RPMI7951 (cell line): ENCODE measurements around the gene EPHB1. TPM values are rescaled to one million over a fixed set of nuclear protein-coding genes. Genes with fewer than 3 reads are reported as not detected.
"Not testable (repeated sequence)": the region's sequence is repeated elsewhere in the genome, so short reads cannot be mapped to it uniquely, and the experiment has no call there.

ENCODE experiments used
- DNase-seq: peaks from one replicate; pipeline ENCODE4 v3.0.0-alpha.2; 2012; ENCODE audit warnings: low read depth
- total RNA-seq: library from RNA; depleted of rRNA; stranded (reverse); fragments of >200 nt; shearing (Covaris generic); gene quantifications from 2 replicates; pipeline ENCODE4 v1.2.3, GENCODE V29; 2014

EPHB1 gene
- total RNA-seq, 1 experiment from 2014 or later = 2.6 TPM

DNA sequence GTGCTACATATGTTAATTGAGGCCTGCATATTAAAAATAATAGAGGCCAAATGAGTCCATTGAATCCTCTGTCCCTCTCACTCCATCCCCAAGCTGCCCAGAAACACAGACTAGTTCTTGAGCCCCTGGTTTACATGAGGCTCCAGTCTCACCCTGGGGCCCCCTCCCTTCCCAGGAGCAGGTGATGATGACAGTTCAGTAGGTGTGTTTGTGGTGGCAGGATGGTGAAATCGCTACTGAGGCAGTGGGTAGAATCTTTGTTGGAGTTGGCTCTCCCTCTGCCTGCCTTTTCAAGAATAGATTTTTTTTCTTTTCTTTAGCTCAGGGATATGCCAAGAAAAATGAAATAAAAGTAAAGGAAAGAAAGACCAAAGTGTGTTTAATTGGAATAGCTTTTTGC is 288.7 kb downstream of the EPHB1 start:
- DNase-seq = no peak

DNA sequence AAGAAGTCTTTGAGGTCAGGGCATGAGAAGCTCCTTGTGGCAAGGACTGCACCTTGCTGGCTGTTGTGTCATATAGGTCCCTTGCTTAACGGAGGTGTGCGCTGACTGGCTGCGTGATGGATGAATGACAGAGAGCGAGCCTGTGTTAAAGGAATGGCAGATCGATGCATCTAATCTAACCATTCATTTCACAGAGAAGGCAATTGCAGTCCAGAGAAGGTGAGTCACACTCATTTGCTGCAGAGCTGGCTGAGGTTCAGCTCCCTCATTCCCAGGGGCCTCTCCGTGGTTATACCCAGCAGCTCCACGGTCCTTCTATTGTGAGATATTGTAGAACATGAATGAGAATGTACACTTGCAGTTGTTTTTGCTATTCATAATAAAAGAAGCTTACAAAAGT is 289.3 kb downstream of the EPHB1 start:
- DNase-seq = peak; percentile 33

DNA sequence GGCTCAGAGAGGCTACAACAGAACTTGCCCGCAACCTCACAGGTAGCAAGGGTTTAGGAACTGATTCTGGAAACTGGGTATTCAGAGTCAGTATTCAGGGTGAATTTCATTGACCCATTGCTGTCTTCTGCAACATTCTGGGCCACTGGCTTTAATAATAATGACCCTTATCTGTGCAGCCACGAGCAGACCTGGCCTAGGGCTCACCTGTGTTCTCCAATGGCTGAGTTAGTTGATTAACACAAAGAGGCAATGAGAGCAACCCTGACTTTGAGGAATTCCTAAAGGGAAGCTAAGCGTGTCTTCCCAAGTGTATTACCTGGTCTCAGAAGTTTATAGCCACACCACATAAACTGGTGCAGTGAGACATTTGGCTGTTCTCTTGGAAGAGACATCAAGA is 289.9 kb downstream of the EPHB1 start:
- DNase-seq = no peak

DNA sequence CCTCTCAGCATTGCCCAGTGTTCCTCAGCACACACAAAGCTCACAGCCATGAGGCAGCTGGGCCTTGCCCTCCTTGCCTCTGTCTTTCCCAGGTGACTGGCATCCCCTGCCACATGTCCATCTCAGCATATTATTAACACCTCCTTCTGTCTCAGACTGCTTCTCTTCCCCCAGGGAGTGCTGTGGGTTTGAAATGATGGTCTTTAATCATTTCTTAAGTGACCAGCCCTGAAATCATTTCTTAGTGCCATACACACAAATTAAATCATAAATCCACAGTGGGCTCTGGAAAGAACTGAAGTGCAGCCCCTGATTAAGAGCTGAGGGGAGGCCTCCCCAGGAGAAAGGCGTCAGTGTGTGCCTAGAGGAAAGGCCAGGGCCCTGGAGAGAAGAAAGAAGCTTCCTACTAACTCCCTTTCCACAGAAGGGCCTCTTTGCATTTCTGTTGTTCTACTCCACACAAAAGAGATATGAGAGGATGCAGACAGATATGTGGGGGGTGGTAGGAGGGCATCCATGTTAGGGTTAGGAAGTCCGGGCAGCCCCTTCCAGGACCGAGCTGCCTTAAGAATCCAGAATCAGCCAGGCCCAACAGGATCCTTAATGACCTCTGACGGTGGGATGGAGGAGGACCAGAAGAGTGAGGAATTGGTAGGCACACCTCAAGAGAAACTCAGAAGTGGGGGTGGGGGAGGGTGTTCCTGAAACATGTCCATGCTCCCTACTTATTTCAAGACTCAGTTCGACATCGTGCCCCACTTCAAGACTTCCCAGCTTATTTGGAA is 290.8 kb downstream of the EPHB1 start:
- DNase-seq = no peak

DNA sequence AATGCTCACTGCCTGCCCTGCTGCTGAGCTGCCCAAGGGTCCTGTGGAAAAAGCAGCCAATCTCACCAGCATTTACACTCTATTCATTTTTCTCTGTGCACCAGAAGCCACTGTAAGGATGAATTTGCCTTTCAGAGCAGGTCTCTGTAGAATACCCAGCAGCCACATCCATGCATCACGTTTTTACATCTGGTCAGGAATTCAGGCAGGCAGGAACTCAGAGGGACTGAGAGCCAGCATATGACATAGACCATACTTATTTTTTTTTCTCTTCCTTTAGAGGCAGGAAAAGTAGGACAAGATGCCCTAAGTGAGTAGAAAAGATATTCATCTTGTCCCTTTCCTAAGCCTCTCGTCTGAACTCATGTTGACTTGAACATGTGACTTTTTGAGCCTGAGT is 292.7 kb downstream of the EPHB1 start:
- no peak for DNase-seq

DNA sequence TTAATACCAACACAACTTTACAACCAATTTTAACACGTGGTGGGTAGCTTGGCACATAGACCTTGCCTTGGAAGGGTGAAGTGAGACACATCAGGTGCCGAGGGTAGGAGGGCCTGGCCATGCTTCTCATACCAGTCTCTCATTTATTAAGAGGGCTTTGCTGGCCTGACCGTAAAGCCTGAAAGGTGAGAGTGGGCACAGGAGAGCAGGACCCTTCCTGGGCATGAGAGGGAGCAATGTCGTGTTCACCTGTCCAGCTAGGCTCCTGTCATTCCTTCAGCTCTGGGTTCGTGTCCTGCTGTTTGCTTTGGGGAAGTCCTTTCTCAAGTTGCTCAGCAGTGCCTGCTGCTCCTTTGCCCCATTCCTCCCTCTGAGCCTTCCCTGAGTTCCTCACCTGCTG is 294.4 kb downstream of the EPHB1 start:
- DNase-seq = no peak

DNA sequence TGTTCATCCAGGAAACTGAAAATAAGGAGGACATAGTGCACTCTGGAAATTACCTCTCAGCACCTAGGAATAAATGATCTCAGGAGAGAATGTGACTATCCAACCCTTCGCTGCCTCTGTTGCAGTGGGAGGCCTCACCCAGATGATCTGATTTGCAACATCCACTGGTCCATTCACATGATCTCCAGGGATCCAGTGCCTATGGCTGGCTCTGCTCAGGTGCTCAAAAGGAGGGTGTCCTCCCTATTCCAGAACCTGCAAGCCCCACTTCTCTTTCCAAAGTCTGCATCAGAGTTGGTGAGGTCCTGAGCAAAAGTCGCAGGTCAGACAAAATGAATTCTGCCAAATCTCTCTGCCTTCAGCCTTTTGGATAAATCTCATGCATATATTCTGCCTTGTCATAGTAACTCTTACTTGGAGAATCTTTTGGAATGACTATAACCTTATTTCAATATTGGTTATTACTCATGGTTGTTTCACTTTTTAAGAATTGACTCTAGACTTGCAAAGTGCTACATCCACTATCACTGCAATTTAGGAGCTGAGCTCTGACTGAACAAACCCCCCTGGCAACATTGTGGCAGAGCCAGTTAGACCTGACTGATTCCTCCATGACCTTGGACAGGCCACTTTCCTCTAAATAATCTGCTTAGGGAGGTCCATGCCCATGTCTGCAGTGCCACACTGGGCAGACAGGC is 295.1 kb downstream of the EPHB1 start:
- DNase-seq = no peak

DNA sequence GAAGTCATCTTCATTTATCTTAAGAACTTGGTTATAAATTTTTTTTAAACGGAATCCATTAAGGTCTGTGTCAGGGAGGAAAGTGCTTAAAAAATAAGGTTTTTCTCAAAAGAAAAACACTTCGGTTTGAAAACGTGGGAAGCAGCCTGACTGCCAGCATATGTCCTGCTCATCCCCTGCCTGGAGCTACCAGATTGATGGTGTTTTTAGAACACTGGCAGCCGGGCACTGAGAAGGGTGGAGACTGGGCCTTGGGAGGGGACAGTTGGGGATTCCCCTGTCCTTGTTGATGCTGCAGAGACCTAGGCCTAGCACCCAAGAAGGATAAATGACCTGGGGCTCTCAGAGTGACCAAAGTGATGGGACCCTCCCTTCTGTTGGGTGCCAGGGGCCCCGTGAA is 296.9 kb downstream of the EPHB1 start:
- no peak for DNase-seq

DNA sequence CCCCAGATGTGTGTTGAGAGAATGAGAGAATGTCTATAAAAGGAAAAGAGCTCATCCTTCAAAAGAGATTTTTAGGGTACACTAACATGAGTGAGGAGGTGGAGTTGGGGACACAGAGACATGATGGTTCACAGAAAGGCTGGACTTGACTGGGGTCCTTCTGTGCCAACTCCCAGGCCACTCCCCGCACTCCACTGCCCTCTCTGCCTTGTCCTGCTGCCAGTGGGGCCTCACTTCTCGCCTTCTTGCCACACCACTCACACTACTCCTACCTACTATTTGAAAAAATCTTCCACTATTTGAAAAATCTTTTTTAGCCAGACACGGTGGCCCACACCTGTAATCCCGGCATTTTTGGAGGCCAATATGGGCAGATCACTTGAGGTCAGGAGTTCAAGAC is 298.1 kb downstream of the EPHB1 start:
- DNase-seq = no peak

DNA sequence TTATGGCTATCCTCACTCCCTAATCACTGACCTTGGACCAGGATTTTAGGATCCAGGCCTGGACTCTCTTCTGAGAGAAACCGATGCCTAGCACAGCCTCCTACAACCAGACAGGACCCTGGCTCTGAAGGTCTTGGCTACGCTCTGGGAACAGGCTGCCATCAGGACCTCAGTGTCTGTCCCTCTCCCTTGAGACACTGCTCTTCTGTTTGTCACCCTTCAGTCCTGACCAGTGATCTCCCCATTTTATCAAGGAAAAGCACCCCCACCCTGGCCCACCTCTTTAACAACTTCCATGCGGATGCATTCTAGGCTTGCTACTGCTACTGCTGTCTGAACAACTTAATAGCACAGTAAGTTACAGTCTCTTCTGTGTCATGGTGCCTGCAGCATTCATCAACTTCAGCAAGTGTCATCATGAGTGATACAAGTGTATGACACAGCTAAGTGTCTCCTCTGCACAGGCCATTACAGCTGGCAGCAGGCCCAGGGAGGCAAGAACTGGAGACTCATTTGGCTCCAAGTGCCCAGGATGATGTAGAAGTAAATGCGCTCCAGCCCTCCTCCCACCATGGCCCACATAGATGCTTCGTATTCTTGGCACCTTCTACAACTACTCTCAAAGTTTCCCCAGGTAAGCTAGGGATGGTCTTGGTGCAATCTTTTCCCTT is 302.4 kb downstream of the EPHB1 start:
- DNase-seq = peak; percentile 8

DNA sequence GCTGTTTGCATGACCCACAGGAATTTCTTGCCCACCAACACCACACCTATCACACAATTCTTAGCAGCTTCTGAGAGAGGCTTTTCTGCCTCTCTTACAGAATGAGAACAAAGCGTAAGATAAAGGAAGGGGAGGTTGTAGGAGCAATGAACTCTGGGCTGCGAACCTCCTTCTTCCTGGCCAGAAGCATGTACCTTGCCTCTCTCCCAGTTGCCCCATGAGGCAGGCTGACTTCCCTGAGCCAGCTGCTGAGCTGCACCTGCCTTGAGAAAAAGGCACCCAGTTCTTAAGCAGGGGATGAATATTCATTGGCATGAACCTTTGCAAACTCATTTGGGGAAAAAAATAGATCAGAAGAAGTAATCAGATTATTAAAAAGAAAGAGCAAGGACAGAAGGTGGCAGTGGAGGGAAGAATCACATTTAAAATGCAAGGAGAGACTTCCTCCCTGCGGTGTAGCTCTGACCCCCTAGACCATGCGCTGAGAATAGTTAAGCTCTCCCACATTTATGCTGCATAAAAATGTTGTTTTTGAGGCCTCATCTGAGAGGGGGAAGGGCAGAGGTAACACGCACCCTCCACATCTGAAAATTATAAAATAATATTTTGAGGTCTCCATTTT is 304.8 kb downstream of the EPHB1 start:
- DNase-seq = no peak

DNA sequence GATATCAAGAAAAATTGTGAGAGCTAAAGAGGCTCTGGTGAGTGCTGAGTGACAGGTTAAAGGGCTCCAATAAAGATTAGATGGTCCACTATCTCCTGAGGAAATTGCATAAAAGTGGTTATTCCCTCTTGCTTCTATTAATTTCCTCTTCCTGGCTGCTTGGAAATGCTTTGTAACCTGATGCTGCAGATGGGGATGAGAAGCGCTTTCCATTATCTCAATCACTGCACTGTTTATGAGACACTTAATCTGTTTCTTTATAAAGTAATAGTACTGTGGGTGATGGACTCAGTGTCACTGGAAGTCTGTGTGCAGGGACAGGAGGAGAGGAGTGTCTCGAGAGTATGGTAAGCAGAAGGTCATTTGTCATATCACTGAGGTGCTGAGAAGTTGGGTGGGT is 305.3 kb downstream of the EPHB1 start:
- no peak for DNase-seq

DNA sequence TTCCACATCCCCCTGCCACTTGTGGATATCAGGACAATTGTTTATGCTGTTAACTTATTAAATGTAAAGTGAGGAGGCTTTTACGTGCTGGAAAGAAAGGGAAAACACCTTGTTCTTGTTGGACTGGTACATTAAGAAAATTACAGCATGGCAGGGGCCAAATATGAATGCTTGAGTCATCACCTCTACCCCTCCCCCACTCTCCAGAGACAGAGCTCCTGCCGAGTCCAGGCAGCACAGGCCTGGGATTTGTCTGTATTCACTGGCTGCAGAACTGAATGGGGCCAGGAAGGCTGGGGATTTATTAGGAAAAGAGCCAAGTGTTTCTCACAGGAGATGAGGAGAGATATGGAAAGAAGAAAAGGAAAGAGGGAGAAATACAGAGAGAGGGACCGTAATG is 308.9 kb downstream of the EPHB1 start:
- DNase-seq = no peak

DNA sequence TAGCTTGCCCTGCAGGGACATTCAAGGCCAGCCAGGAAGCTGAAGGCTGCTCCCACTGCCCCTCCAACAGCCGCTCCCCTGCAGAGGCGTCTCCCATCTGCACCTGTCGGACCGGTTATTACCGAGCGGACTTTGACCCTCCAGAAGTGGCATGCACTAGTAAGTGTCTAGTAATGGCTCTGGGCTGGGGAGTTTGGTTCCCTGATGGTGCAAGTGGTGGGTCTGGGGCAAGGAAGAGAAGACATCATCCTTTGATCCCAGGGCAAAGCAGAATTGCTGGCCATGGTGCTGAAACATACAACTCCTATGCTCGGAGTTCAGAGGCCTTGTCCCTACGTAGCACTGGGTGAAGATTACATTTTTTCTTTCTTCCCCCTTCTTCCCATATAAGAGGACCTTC is 311.4 kb downstream of the EPHB1 start:
- peak; percentile 50 for DNase-seq

DNA sequence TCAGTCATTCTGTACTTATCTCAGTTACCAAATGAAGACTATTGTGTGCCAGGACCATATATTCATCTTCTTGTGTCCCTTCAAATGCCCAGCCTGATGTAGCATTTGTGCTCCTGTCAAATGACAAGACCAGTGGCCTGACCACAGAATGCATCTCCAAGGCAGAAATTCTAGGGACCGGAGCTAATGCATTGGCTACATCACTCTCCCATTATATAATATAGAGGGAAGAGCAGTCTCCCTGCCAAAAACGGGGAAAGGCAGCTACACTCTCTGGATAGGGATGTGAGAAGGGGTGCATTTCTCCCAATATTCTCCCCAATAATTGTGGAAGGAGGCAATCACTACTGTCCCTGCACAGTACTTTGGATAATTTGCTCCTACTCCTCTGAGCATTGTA is 312.0 kb downstream of the EPHB1 start:
- DNase-seq = no peak

DNA sequence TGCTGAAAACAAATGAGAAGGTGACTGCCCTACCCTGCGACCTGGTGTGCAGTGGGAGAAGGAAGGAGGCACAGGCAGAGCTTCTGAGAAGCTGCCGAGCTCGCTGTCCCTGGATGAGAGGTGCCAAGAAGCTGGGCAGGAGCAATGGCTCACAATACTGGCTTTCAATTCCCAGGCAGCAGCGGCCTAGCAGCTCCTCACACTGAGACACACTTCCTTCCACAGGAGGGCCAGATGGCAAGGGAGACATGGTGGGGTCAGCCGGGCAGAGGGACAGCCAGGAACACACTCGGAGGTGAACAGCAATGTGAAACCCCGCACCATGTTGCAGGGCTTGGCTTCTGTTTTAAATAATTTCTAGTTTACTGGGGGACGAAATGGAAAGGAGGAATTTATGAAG is 314.6 kb downstream of the EPHB1 start:
- no peak for DNase-seq

DNA sequence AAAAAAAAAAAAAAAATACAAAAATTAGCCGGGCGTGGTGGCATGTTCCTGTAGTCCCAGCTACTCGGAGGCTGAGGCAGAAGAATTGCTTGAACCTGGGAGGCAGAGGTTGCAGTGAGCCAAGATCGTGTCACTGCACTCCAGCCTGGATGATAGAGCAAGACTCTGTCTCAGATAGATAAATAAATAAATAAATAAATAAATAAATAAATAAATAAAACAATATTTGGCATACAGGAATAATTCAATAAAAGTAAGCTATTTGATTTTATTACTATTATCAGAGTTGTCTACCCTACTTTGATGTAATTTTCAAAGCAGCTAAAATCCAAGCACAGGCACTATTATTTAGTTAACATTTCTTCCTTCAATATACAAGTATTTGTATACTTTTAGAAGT is 319.5 kb downstream of the EPHB1 start:
- DNase-seq = not testable (repeated sequence)

DNA sequence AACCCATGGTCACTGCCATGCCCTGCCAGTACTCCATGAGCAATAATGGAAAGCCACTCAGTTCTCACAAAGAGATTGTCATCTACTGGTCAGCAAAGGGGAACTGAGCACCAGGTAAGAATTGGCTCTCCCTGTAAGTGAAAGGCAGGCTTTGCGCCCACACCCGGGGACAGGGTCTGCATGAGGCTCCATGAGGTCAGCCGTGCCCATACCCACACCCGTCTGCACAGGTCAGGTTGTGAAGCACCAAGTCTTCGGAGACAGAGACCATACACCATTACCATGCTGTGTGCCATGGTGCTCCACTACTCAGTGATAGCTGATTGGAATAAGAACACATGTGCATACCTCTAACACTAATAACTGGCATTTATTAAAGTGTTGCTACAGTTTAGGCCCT is 322.9 kb downstream of the EPHB1 start:
- no peak for DNase-seq

DNA sequence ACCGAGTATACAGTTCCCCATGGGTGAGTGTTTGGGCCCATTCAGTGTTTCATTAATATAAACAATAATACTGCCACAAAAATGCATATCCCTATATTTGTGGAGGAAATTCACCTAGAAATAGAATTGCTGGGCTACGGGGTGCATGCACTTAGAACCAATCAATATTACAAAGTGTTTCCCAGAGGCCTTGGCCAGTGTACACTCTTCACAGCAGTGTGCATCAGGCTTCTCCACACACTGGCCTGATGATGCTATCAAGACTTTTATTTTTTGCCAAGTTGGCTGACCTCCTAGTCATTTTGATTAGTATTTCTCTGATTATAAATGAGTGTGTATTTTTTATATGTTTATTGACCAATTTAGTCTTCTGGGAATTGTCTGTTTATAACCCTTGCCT is 323.7 kb downstream of the EPHB1 start:
- no peak for DNase-seq

DNA sequence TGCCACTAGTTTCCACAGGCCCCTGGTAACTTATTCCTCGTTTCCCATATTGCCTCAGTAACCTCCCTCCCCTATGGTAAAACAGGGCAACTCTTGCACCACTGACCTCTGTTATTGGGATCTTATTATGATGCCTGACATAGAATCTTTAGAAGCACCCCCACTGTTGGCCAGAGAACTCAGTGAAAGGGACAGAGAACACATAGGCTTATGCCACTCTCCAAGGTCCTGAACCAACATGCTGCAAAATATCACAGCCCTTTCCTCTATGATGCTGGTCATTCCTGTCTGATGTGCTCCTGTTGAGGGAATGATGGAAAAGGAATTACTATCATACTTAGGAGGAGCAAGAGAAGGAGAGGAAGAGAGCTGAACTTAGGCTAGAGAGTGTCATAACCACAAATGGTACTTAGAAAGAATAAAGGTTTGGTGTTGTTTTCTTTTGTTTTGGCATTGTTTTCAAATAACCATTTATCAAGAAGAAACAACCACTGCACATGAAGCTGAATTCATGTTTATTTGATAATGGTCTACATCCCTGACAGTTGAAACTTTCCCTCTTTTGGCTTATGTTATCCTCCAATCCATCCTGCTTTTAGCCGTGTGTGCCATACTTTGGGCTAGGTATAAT is 330.2 kb downstream of the EPHB1 start:
- DNase-seq = peak; percentile 40

DNA sequence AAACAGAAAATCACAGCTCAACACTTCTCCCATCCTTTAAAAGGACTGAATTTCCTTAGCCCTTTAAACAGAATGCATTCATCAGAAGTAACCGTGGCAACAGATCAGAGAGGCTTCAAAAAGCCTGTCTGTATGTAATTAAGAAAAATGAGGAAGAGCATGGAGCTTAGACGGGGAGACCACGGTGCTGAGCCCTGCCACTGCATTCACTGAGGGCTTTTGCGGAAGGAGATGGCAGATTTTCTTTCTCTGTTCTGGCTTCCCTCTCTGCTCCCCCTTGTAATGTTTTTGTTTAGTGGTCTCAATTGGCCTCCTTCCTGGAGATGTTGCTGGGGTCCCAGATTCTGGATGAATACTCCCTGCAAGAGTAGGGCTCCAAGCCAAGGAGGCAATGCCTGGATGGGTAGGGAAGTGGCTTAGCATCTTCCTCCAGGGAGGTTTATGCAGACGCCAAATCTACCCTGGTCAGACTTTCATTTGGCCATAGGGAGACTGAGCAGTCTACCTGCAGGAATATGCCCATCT is 332.9 kb downstream of the EPHB1 start:
- no peak for DNase-seq

DNA sequence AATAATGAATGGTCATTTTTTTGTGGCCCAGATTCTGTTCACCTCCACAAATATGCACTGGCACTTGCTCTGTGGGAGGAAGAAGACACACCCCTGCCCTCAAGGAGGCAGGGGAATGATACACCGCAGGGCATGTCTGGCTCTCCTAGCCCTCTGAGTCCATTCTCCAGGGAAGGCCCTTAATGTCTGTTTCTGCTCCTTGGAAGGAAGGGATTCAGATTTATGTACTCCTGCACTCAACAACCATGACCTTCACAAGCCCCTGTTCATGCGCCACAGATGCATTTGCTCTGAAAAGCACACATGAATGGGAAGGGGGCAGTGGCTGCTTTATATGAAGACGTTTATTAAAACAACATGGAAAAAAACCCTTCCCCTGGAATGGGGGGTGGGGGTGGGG is 333.8 kb downstream of the EPHB1 start:
- no peak for DNase-seq
